ENCODE data around the gene COL4A2.

Gene COL4A2

GRCh38 chr13:110407021-110407420 is 99.9 kb downstream of the COL4A2 start:
- H3K9me3 ChIP-seq (ENCODE audit: control insufficient read depth, insufficient read depth, low read depth, low read length): no peaks in the 10 kb centered on the region
- TF ChIP-seq ZNF561 (tag by site-specific recombination; IDR thresholded peaks at IDR 0.05; ENCODE audit: borderline replicate concordance): no peak
- no peak for TF ChIP-seq ZNF626 (tag by site-specific recombination; IDR thresholded peaks at IDR 0.05)
- no peak for TF ChIP-seq HOXD13 (CRISPR knock-in tag; IDR thresholded peaks at IDR 0.05; ENCODE audit: borderline replicate concordance)
- no peak for TF ChIP-seq SP2 (tag by site-specific recombination; IDR thresholded peaks at IDR 0.05)
- no peak for TF ChIP-seq PRDM6 (tag by site-specific recombination; IDR thresholded peaks at IDR 0.05)
- no peak for TF ChIP-seq ZNF350 (tag by site-specific recombination; IDR thresholded peaks at IDR 0.05)
- no peak for TF ChIP-seq ZNF2 (tag by site-specific recombination; IDR thresholded peaks at IDR 0.05)
- no peak for TF ChIP-seq ZNF133 (tag by site-specific recombination; IDR thresholded peaks at IDR 0.05)
- no peak for TF ChIP-seq ZBTB26 (tag by site-specific recombination; optimal IDR thresholded peaks at IDR 0.05)
- TF ChIP-seq TSHZ1 (tag by site-specific recombination; IDR thresholded peaks at IDR 0.05; ENCODE audit: borderline replicate concordance): no peak
- no peak for TF ChIP-seq GLIS2 (tag by site-specific recombination; IDR thresholded peaks at IDR 0.05)
- TF ChIP-seq ZNF146 (tag by site-specific recombination; IDR thresholded peaks at IDR 0.05): no peak
- no peak for TF ChIP-seq ZNF24 (tag by site-specific recombination; IDR thresholded peaks at IDR 0.05)
- TF ChIP-seq PRDM10 (tag by site-specific recombination; IDR thresholded peaks at IDR 0.05): no peak
- TF ChIP-seq ZNF571 (tag by site-specific recombination; IDR thresholded peaks at IDR 0.05): no peak
- ChIA-PET CTCF (no interaction called here), POLR2A (no interaction called here)
- no peak overlapping the region for H3K4me3 ChIP-seq (ENCODE audit: low read depth, low read length)
- no peak overlapping the region for H3K27ac ChIP-seq (ENCODE audit: extremely low read depth, low read depth, low read length)
- H3K36me3 ChIP-seq (ENCODE audit: control insufficient read depth in 2 of 2, insufficient read depth in 1 of 2, low read length in 2 of 2): no peaks in the 10 kb centered on the region
- H3K4me1 ChIP-seq (ENCODE audit: control insufficient read depth, insufficient read depth, low read length): no peaks in the 10 kb centered on the region

GRCh38 chr13:110407531-110407930 is 100.4 kb downstream of the COL4A2 start:
- Histone ChIP-seq H3K4me3 (ENCODE audit: low read depth, low read length) (no peak overlapping the region), H3K9me3 (ENCODE audit: control insufficient read depth, insufficient read depth, low read depth, low read length) (no peaks in the 10 kb centered on the region), H3K27ac (ENCODE audit: extremely low read depth, low read depth, low read length) (no peak overlapping the region), H3K36me3 (ENCODE audit: control insufficient read depth in 2 of 2, insufficient read depth in 1 of 2, low read length in 2 of 2) (no peaks in the 10 kb centered on the region), H3K4me1 (ENCODE audit: control insufficient read depth, insufficient read depth, low read length) (no peaks in the 10 kb centered on the region; the same call in 1 of the 2 replicates)
- ChIA-PET CTCF (no interaction called here), POLR2A (no interaction called here)
- TF ChIP-seq ZNF529 (tag by site-specific recombination; IDR thresholded peaks at IDR 0.05; ENCODE audit: insufficient replicate concordance): no peak
- TF ChIP-seq ZSCAN5A (tag by site-specific recombination; IDR thresholded peaks at IDR 0.05): no peak
- TF ChIP-seq ZNF354C (tag by site-specific recombination; IDR thresholded peaks at IDR 0.05; ENCODE audit: borderline replicate concordance, low read depth): no peak
- no peak for TF ChIP-seq ZNF157 (tag by site-specific recombination; IDR thresholded peaks at IDR 0.05)
- no peak for TF ChIP-seq ZBTB17 (tag by site-specific recombination; IDR thresholded peaks at IDR 0.05)
- no peak for TF ChIP-seq ZSCAN16 (tag by site-specific recombination; IDR thresholded peaks at IDR 0.05)
- no peak for TF ChIP-seq ZNF501 (tag by site-specific recombination; IDR thresholded peaks at IDR 0.05)
- TF ChIP-seq ZNF629 (tag by site-specific recombination; IDR thresholded peaks at IDR 0.05): no peak
- TF ChIP-seq TCF7L2 (IDR thresholded peaks at IDR 0.05; ENCODE audit: borderline replicate concordance, low read depth, low read length): no peak
- no peak for TF ChIP-seq ZNF223 (tag by site-specific recombination; IDR thresholded peaks at IDR 0.05)
- TF ChIP-seq ZNF596 (tag by site-specific recombination; IDR thresholded peaks at IDR 0.05): no peak
